GM12892 (cell line): ENCODE measurements around the gene PIAS4.

ENCODE experiments used
- POLR2A ChIP-seq: IDR thresholded peaks from 2 replicates; pipeline ENCODE4 v1.6.1; 2011; ENCODE audit warnings: low read depth, low read length, control low read depth
- POLR2AphosphoS5 ChIP-seq: IDR thresholded peaks from 2 replicates; pipeline ENCODE4 v1.6.1; 2011; ENCODE audit warnings: low read depth, low read length, control low read depth

DNA sequence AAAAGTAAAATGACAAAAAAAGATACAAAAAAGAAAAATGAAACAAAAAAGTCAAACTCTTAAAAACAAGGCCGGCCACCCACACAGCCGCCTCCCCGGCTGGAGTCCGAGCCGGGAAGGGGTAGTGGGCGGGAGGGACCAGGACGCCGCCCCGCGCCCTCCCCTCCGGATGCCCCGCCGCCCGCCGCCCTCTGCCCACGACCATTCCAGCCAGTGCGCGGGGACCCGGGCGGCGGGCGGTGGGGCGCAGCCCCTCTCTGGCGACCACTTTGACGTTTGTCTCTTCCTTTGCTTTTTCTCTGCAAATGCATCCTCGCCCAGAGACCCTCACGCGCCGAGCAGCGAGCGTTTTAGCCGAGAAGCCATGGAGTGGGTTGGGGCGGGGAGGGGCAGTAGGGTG lies 30.5 kb downstream of the PIAS4 start:
- TF ChIP-seq POLR2A, result no peak
- TF ChIP-seq POLR2AphosphoS5, result no peak
